HS-5 (cell line): ENCODE data around the gene TRIM65.
"Not testable (repeated sequence)": the region's sequence is repeated elsewhere in the genome, so short reads cannot be mapped to it uniquely, and the experiment has no call there.

ENCODE experiments used
- DNase-seq: peaks from one replicate; pipeline ENCODE4 v3.0.0-alpha.2; 2012; ENCODE audit warnings: low read depth

TRIM65 gene

GRCh38 chr17:75875182-75875939 is 21.4 kb downstream of the TRIM65 start:
- no peak for DNase-seq

GRCh38 chr17:75874323-75875181 is 22.2 kb downstream of the TRIM65 start:
- DNase-seq: no peak

DNA sequence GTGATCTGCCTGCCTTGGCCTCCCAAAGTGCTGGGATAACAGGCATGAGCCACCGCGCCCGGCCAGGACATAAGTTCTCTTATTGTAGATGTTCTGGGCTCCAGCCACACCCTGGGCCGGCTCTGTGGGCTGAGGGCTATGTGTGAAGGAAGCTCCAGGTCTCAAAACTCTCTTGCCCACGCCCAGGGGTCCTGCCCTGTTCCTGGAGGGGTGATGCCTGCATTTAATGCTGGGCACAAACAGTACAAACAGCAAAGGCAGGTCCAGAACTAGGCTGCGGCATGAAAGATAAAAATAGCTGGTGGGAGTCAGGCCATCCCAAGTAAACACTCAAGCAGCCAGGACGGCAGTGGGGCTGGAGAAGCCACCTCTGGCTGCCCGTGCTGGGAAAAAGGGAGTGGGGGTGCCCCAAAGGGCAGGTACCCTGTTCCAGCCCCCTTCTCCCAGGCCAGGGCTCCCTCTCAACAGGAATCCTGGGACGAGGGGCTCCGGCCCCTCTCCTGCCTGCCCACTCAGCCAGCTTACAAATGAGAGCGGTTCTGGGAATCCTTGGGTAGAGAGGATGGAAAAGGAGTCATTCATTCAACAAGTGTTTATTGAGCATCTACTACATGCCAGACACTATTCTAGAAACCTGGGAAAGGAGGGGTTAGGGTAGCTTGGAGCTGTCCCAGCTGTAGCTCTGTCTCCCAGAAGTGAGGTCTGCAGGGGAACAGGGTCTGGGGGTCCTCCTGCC is 23.0 kb downstream of the TRIM65 start:
- DNase-seq: no peak

- no peak for DNase-seq
These were observed 24.1 kb downstream of the TRIM65 start for GRCh38 chr17:75872434-75873351.

- not testable (repeated sequence) for DNase-seq
These were observed 26.5 kb downstream of the TRIM65 start for GRCh38 chr17:75870228-75870627.

- no peak for DNase-seq
These were observed 27.2 kb downstream of the TRIM65 start for GRCh38 chr17:75869282-75870141.

GRCh38 chr17:75868730-75869281 is 27.9 kb downstream of the TRIM65 start:
- not testable (repeated sequence) for DNase-seq

DNA sequence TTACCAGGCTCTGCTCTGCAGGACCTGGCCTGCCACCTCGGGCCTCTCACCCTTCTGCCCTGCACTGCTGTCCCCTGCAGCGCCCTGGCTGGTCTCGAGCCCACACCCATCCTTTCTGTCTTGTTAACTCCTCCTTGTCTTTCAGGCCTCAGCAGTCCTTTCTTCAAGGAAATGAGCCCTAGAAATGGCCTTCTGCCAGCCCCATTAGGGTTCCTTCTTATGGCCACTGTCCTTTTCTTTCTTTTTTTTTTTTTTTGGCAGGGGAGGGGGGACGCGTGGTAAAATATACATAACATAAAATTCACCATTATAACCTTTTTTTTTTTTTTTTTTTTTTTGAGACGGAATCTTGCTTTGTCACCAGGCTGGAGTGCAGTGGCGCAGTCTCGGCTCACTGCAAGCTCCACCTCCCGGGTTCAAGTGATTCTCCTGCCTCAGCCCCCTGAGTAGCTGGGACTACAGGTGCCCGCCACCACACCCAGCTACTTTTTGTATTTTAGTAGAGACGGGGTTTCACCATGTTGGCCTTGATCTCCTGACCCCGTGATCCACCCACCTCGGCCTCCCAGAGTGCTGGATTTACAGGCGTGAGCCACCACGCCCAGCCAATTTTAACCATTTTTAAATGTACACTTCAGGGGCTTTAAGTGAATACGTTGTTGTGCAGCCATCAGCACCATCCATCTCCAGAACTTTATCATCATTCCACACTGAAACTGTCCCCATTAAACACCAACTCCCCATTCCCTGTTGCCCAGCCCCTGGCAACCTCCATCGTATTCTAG is 31.2 kb downstream of the TRIM65 start:
- not testable (repeated sequence) for DNase-seq

GRCh38 chr17:75864887-75865286 is 31.9 kb downstream of the TRIM65 start:
- not testable (repeated sequence) for DNase-seq

DNA sequence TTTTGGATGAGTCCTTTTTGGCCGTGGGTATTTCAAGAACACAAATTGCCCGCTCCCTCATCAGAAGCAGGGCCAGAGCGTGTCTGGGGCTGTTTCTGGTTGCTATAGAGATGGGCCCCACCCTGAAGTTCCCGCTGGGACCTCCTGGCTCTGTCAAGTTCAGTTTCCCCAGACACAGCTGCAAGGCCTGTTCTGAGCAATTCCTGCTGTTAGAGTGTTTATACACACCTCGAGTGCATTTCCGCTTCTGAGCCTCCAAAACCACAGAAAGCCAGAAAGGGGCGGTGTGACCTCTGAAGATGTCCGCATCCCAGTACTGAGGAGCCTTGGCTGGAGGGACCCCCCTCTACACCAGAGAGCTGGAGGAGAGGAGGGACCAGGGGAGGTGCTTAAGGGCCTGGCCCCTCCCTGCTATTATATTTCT is 32.3 kb downstream of the TRIM65 start:
- DNase-seq: no peak

DNA sequence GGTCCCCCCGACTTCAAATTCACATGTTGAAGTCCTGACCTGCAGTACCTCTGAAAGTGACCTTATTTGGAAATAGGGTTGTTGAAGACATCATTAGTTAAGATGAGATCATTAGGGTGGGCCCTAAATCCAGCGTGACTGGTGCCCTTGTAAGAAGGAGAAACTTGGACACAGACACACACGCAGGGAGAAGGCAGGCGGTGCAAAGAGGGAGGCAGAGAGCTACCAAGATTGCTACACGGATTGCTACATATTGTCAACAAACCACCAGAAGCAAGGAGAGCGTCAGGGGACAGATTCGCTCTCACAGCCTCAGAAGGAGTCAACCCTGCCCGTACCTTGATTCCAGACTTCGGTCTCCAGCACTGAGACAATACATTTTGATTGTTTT is 34.8 kb downstream of the TRIM65 start:
- DNase-seq: no peak

GRCh38 chr17:75859358-75859757 is 37.4 kb downstream of the TRIM65 start:
- not testable (repeated sequence) for DNase-seq

DNA sequence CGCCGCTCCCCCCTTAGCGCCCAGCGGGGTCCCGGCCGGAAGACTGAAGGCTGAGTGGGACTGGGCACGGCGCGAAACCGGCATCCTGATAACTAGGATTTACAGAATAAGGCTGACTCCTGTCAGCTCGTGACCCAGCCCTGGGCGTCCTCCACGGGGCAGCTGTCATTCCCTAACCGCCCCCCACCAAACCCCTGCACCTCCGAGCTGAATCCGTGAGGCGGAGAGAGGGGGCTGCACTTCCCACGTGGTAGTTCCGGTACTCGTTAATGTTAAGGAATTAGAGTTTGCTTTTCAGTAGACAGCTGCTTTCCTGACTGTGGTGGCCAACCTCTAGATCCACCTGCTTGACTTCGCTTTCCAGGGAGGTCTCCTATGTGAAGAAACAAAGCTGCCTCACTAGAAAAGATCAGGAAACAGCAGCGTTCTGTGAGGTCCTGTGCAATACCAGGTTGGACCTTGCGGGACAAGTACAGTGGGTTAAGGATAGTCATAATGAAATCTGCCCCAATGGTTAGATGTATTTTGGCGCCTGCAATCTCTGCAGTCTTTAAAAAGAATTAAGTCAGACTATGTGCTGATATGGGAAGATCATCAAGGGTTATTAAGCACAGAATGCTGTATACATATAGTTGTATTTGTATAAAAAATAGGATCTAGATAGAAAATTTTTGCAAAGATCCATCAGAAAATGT is 40.5 kb downstream of the TRIM65 start:
- no peak for DNase-seq

- DNase-seq: peak; percentile 99
These were observed 41.3 kb downstream of the TRIM65 start, which contains the start of gene WBP2 for GRCh38 chr17:75855310-75856061. Gene WBP2 (minus strand): TSS chr17:75855335. CDS start chr17:75855297, 38 bp downstream.

DNA sequence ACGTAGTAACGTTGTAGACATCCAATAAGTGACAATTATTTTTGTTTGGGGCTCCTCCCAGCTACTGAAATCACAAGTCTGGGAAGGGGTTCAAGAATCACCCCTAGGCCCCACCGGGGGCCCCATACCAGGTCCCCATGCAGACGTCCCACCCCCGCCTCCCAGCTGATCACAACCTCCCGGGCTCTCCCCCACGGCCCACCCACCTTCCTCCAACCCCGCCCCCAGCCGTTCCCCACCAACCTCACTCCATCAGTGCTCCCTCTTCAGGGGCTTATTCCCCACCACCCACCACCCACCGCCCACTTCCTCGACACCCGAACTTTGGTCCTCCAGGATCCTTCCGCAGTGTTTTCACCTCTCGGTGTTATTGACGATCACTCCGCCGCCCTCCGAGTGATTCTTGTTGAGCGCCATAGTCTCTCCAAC is 41.9 kb downstream of the TRIM65 start:
- no peak for DNase-seq

DNA sequence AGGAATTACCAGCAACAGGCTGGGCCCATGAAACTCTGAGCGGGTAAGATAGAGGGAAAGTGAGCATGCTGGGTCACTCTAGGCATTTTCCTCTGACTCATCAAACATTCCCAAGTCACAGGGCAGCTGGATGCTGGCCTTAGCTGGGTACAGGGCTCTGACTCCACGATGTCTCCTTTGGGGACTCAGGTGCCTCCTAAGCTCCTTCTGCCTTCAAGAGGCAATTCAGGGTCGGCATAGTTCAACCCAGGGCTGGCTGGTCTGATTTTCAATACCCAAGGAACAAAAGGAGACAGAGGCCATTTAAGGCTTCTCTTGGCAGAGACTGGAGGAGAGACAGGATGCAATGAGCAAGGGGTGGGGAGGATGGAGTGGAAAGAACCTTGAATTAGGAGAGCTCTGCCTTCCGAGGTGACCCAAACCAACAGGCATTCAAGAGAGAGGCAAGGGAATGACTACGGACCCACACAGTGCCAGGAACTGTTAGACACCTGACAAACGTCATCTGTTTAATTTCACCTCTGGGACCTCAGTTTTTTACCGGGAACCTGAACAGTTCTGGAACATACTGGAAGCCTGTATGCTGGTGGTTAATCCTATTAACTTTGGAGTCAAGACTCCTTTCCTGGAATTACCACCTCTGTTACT is 42.5 kb downstream of the TRIM65 start:
- DNase-seq: no peak

DNA sequence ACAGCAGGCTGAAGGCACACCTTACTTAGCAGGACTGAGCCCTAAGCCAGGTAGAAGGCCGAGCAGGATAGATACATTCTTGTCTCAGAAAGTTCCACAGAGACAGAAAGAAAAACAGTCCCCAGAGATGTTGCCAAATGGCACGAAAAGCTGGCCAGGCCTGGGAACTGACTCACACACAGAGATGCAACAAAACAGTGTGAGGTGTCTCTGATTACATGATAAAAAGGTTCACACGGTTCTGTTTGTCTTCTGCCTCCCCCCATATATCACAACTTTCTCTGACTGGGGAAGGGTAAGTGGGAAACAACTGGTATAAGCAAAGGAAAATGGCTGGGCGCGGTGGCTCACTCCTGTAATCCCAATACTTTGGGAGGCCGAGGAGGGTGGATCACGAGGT is 43.3 kb downstream of the TRIM65 start:
- DNase-seq: no peak
